Occipital lobe (tissue), 2 donors: ENCODE data around the gene GM2A. TPM values are rescaled to one million over a fixed set of nuclear protein-coding genes. Genes with fewer than 3 reads are reported as not detected.
"Not testable (repeated sequence)": the region's sequence is repeated elsewhere in the genome, so short reads cannot be mapped to it uniquely, and the experiment has no call there.

Source experiments
- DNase-seq: peaks from one replicate; lab custom pipeline; 2025; lab: John Stamatoyannopoulos, UW
- total RNA-seq: library from RNA; depleted of rRNA; stranded (reverse); fragments of >200 nt; gene quantifications from one replicate; pipeline ENCODE4 v1.2.3, GENCODE V29; 2014

The GM2A gene
- total RNA-seq, 1 donor from 2014 or later = 12.6 TPM

DNA sequence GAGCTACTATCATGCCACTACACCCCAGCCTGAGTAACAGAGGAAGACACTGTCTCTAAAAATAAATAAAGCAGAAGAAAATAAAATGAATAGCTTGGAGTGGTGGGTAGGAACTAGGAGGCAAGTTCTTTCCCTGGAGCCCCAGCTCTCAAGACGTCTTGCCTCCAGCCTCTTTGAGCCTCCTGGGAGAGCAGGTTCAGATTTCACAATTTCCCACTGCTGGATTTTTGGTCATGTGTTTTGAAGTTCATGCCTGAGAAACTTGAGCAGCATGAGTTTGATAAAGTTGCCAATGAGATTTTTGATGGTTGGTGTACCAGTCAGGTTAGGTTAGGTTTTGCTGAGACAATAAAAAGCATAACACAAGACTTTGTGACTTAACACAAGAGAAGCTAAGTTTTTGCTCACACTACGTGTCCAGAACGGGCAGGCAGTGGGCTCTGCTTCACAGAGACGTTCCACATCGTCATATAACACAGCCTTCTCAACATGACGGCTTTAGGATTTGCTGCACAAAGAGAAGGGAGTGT is 25.0 kb upstream of the GM2A start:
- no peak for DNase-seq

DNA sequence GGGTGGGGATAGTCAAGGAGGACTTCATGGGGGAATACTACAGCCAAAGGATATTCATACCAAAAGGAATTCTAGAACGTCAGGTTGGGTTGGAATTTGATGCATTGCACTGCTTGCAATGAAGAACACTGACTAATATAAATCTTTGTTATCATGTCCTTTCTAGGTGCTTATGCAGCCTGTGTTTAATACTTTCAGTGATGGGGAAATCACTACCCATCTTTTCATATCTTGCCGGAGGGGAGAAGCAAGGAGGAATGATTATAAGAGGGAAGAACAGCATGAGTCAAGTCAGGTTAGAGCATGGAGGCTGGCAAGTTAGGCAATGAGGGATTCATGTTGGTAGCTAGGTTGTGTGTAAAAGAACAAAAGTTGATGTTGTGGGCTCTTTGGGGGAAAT is 24.0 kb upstream of the GM2A start:
- no peak for DNase-seq

DNA sequence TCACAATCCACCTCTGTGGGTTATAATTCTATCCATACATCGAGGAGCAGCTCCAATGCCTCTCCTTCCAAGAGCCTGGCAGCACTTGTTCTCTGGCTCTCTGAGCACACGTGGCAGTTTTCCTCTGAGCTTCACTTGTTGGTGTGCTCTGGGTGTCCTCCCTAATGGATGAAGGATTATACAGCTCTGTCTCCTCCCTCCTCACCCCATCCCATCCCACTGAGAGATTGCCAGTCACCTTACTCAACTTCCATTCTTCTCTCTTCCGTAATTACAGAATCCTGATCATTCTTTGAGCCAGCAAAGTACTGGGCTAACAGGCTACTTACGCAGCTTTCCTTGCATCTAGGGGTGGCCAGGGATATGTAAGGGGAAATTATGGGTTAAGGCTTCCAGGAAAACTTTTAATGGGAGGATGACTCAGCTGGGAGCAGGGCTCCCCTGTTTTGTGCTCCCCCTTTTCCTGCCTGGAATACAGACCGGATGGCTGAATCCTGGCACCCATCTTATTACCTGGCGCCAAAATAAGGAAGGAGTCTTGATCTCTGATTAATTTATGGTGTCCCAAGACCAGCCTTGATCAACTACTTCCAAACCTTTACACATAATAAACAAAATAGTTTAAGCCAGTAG is 22.8 kb upstream of the GM2A start:
- no peak for DNase-seq

DNA sequence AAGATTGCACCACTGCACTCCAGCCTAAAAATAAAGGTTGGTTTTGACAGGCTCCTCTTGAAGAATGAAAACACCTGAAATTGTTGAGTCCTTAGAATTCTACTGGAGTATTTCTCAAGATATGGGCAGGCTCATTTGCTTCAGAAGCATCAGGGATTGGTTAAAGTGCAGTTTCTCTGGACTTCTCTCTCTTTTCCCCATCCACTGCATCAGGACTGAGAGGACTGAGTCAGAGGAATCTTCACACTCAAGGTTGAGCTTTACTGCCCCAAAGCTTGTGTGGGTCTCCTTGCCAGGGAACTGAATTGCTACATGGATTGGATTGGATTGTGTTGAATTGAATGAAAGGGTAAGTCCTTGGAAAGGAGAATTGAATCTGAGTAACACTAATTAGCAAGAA is 21.6 kb upstream of the GM2A start:
- DNase-seq = no peak

DNA sequence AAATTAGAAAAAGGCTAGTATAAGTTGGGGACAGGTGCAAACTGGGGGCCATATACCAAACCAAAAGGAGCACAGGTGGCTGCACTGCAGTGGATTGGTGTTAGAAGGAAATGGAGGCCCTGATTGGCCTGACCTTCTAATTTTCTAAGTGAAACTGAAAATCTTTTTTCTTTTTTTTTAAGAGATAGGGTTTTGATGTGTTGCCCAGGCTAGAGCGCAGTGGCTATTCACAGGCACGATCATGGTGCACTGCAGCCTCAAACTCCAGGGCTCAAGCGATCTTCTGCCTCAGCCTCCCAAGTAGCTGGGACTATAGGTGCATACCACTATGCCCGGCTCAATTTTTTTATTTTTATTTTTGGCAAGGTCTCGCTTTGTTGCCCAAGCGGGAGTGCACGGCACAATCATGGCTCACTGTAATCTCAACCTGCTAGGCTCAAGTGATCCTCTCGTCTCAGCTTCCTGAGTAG is 19.3 kb upstream of the GM2A start:
- DNase-seq = no peak

DNA sequence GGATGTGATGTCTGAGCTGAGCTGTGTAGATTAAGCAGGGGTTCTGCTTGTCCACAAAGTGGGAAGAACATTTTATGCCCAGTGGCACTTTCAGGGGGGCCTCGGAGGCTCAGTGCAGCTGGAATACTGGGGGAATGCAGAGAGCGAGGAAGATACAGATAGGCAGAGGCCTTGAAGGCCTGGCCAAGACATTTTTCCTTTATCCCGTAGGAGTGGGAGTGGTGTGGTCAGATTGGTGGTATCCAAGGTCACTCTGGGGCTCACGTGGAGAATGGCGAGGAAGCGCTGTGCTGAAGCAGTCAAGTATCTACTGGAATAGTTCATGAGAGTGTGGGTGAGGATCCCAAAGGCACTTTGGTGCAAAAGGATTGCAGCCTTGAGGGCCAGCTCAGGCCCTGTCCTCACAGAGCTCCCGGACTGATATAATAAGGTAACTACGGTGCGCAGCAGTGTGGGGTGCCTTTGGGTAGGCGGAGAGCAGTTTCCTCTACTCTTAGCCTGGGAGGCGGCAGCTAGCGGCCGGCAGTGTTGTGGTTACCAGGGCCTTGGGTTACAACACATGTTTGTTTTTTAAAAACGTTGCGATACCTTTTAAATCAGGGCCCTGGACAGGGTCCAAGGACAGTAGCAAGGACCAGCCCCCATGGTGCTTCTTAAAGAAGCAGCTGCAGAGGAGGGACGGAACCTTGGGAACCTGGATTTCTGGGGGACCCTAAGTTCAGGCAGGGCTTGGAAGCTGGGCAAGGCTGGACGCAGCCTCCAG is 18.3 kb upstream of the GM2A start:
- no peak for DNase-seq

DNA sequence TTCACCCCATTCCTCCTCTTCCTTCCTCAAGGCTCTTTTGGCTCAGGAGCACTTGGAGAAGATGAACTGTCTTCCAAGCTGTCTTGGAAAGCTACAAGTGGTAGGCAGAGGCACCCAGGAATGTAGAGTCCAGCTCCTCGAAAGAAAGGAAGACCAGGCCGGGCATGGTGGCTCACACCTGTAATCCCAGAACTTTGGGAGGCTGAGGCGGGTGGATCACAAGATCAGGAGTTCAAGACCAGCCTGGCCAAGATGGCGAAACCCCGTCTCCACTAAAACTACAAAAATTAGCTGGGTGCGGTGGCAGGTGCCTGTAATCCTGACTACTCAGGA is 17.8 kb upstream of the GM2A start:
- not testable (repeated sequence) for DNase-seq

DNA sequence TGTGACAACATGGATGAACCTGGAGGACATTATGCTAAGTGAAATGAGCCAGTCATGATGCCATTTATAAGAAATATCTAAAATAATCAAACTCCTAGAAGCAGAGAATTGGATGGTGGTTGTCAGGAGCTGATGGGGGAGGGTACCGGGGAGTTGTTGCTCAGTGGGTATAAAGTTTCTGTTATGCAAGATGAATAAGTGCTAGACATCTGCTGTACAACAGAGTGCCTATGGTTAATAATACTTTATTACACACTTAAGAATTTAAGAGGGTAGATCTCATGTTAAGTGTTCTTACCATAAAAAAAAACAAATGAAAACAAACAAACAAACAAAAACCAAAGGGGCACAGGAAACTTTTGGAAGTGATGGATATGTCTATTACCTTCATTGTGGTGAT is 16.1 kb upstream of the GM2A start:
- no peak for DNase-seq

DNA sequence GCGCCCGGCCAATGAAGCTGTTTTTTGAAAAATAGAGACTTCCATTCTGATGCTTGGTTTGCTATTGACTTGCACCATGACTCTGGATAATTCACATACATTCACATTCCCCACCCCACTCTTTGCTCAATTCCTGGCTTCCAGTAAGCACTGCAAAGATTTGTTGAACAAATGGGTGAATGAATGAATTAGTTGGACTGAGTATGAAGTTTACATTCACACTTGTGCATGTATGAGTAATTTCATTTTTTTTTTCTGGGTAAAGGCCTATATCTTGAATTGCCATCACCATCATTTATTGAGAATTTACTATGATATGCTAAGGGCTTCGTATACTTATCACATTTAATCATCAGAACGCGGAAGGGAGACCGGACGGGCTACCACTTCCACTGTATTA is 15.3 kb upstream of the GM2A start:
- DNase-seq = no peak

DNA sequence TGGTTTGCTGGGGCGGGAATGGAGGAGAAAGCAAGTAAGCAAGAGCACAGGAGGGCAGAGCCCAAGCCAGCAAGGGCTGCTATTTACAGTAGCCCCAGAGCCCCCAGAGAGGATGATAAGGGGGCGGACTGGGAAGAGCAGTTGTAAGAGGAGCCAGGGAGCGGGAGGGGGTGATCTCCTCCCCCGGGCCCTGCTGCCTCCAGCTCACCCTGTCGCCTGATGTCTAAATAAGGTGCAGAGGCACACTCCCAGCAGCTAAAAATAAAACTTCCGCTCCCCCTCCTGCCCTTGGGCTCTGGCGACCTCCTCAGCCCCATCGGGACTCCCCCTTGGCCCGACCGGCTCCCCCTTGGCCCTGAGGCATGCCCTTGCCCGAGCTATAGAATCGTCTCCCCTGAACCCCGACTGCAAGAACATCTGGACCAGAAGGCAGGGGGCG is 14.7 kb upstream of the GM2A start:
- DNase-seq = no peak

DNA sequence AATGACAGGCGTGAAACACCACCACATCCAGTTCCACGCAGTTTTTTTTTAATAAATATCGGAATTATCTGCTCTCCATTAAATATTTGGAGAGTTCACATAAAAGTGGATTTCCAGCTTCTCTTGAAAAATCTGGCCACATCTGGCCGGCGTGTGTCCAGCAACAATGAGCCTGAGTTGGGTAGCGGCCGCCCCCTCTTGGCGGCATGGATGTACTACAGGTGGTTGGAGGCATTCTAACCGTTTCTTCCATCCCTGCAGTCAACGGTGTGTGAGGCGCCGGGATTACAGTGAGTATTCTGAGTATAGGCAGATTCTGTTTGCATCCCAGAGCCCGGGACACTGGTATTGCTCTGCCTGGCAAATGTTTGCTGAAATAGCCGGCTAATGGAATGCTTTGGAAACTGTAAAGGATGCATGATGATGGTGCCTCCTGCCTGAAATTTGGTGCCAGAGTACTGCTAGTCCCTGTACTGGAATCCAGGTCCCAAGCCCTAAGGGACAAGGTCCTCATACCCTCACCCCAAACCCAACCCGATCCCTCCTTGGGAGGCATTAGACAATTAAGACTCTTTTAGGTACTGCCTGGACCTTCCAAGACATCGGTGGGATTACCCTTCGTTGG is 13.6 kb upstream of the GM2A start:
- no peak for DNase-seq

DNA sequence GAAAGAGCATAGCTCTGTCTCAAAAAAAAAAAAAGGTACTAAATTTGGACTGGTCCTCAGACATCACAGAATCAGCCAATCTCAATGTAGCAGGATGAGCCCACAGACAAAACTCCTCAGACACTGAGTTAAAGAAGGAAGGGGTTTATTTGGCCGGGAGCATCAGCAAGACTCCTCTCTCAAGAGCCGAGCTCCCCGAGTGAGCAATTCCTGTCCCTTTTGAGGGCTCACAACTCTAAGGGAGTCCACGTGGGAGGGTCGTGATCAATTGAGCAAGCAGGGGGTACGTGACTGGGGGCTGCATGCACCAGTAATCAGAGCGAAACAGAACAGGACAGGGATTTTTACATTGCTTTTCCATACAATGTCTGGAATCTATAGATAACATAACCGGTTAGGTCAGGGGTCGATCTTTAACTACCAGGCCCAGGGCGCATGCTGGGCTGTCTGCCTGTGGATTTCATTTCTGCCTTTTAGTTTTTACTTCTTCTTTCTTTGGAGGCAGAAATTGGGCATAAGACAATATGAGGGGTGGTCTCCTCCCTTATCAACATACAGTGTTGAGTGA is 12.6 kb upstream of the GM2A start:
- DNase-seq = not testable (repeated sequence)

DNA sequence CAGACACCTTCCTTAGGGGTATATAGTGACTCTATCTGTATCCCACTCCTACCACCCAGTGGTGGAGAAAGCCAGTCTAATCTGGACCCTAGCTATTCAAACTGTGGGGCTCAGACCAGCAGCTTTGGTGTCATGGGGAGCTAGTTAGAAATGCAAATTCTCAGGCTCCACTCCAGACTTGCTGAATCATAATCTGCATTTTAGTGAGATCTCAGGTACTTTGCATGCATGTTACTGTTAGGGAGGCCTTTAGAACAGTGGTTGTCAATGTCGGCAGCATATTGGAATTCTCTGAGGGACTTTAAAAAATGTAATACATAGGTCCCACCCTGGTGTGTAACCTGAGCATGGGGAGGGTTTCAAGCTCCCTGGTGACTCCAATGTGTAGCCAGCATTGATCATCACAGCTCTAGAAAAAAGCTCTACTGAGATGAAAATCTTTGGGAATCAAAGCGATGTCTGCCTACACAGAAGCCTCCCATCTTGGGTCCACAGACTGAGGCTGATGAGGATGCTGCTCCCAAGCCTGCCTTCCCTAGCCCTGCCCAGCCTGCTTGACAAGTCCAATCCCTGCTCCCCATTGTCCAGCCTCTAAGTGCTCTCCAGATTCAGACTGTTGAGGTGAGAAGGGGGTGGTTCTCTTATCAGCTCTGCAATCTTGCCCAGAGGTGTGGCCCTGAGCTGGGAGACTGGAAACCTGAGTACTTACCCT is 11.9 kb upstream of the GM2A start:
- no peak for DNase-seq

DNA sequence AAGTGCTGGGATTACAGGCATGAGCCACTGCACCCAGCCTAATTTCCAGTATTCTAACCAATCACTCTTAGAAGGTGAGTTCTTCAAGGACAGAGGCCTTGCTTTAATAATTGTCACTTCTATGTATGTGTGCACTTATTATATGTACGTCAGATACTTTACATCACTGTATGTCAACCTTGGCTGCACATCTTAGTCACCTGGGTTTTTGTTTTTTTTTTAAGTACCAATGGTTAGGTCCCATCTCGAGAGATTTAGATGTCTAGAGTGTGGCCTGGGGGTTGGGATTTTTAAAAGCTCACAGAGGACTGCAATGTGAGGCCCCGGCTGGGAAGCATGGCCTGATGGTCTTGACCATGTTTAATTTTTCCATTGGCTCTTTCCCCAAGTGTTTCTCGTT is 9.9 kb upstream of the GM2A start:
- DNase-seq = no peak

DNA sequence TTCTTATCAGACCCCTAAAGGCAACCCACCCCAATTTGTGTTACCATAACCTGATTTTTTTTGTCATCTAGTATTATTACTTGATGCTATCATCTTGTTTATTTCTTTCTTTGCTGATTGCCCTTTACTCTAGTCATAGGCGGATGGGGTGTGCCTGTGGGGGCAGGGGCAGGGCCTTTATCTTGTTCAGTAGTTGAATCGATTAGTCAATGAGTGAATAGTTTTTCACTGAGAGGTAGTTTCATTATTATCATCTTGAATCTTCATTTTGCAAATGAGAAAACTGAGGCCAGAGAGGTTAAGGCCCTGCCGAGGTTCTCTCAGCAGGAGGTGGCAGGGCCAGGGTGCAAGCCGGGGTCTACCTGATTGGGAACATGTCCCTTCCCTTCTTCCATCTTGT is 9.4 kb upstream of the GM2A start:
- DNase-seq = no peak

DNA sequence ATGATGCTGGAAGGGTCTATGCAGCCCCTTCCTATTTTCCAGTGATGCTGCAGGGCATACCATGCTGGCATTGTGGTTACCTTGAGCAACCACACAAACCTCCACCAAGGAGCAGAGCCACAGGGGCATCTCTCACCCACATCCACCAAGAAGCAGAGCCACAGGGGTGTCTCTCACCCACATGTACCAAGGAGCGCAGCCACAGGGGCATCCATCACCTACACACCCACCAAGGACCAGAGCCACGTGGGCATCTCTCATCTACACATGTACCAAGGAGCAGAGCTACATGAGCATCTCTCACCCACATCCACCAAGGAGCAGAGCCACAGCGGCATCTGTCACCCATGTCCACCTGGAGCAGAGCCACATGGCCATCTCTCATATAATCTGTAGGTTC is 8.8 kb upstream of the GM2A start:
- DNase-seq = no peak

DNA sequence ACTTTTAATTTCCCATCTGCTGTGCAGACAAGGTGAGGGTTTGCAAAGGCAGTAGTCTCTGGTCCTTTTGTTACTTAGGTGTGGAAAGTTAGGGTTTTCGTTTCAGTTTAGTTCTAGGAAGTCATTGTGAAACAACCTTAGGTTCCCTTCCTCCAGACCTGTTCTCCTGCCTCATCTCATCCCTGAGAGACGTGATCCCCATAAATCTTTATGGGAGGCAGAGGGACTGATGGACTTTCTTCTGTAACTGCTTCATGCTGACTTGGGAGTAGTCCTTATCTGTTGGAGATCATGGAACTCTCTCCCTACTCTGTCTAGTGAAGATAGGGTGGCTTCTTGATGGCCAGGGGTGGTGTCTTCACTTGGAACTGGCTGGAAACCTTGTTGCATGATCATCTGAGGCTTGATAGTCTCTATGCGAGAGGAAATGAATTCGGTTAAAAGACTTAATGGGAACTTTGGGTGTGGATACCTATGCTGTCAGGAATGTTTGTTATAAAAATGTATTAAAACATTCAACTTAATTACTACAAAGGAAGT is 7.2 kb upstream of the GM2A start:
- no peak for DNase-seq

DNA sequence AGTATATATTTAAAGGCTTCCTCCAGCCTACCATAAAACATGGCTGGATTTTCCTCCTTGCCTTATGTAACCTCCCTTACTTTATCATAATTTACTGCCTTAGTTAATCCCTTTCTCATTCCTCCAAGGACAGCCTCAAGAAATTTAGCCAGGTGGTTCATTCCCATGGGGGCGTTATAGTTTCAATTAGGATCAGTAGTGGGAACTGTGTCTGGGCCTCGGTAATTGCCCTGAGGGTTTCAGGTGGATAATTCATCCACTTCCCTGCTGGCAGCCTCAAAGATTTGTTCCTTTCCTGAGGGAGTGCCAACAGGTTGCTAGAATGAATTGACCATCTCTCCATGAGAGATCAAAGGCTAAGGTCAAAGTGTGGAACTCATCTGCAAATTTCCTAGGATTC is 4.3 kb upstream of the GM2A start:
- no peak for DNase-seq

DNA sequence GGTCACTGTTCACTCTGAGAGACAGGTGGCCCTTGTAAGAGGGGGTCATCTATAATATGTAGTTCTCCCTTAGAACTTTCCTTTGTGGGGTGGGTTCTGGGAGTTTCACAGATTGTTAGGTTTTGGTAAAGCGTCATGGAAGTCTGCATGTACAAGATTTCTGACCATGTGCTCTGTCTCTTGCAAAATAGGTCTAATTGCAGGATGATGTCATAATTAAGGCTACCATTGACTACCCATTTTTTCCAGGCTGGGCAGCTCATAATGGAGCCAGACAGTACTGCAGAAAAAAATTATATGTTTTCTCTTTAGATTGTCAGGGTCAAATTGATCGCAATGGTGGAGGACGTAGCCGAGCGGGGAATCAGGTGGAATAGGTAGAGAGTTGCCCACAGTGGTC is 3.7 kb upstream of the GM2A start:
- DNase-seq = no peak

DNA sequence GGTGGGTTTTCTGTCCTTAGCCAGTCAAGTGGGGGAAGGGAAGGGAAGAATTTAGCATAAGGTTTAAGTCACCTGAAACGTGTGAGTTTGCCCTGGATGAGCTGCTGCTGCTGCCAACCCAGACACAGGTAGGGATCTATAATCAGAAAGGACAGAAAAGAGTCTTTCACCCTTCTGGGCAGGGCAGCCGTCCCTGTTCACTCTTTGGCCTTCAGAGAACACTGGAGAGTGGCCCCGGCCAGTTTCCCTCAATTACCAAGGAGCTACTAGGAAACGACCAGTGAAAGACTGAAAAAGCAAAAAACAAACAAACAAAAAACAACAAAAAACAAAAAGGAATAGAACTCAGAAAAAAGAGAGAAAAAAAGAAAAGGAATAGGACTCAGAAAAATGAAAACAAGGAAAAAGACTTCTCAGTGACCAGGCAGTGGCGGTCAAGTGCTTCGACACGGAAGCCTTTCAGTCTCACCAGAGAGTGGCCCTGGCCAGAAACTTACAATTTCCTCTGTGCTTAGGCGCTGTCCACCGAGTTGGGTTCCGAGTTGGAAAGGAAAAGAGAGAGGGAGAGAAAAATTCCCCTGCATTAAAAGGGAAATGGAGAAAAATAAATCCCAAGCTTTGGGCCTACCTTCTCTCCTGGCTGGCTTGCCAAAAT is 2.5 kb upstream of the GM2A start:
- no peak for DNase-seq

DNA sequence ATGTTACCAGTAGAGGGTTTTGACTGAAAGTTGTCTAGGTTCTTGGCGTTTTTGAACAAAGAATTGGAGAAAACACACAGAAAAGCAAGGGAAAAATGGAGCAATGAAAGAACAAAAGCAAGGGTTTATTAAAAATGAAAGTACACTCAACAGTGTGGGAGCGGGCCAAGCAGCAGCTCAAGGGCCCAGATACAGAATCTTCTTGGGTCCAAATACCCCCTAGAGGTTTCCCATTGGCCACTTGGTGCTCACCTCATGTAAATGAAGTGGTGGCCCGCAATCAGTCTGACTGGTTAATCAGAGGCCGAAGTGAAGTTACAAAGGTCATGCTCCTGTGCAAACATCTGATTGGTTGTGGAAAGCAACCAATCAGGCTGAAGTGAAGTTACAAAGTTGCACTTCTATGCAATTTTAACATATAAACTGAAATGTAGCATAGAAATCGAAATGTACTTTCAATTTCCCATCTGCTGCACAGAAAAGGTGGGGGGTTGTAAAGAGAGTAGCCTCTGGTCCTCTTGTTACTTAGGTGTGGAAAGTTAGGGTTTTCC is 1.9 kb upstream of the GM2A start:
- DNase-seq = no peak
